IPS DF 6.9 (cell line): ENCODE results near the gene PRKCD.
A peak's percentile ranks its signal among the peaks of the same experiment; 100 is the strongest.

Source experiments
- DNase-seq: peaks from one replicate; pipeline ENCODE4 v3.0.0-alpha.2; 2013; ENCODE audit warnings: low read depth, low spot score
- H3K27ac ChIP-seq: one replicate; pipeline ENCODE4 v1.5.1; 2013; ENCODE audit warnings: low read length, control low read depth
- H3K27me3 ChIP-seq: 2 replicates; pipeline ENCODE4 v1.6.1; 2013; ENCODE audit warnings: mild to moderate bottlenecking, low read length; ENCODE audit not compliant: control insufficient read depth, insufficient read depth
- H3K36me3 ChIP-seq: 2 replicates; pipeline ENCODE4 v1.6.1; 2013; ENCODE audit warnings: low read length; ENCODE audit not compliant: control insufficient read depth, insufficient read depth
- H3K4me1 ChIP-seq: 2 replicates; pipeline ENCODE4 v1.6.1; 2013; ENCODE audit warnings: low read length; ENCODE audit not compliant: control insufficient read depth, insufficient read depth
- H3K4me3 ChIP-seq: 2 replicates; pipeline ENCODE4 v1.5.1; 2013; ENCODE audit warnings: mild to moderate bottlenecking, low read length
- H3K9me3 ChIP-seq: 2 replicates; pipeline ENCODE4 v1.6.1; 2013; ENCODE audit warnings: low read length, inconsistent platforms; ENCODE audit not compliant: control insufficient read depth, insufficient read depth
- WGBS: extraction: QIAGEN DNeasy Blood & Tissue Kit; methylation state at CpG from one replicate; pipeline ENCODE4 v1.1.7; 2013; ENCODE audit warnings: mixed read lengths, missing lambda C conversion rate; ENCODE audit not compliant: insufficient read length, insufficient coverage; 5-methylcytosine and 5-hydroxymethylcytosine counted together

PRKCD gene

GRCh38 chr3:53156368-53156834 lies 4.6 kb upstream of the PRKCD start:
- Histone ChIP-seq H3K4me1 (peaks cover 12% of the 10 kb centered on the region), H3K27ac (no peak overlapping the region), H3K4me3 (peak overlapping the region; percentile 9; the same call in 1 of the 2 replicates), H3K27me3 (no peaks in the 10 kb centered on the region), H3K36me3 (no peaks in the 10 kb centered on the region), H3K9me3 (no peaks in the 10 kb centered on the region)
- WGBS: no CpG with 5 or more reads among the region's 36 CpGs
- DNase-seq: no peak

GRCh38 chr3:53157974-53158580 lies 2.9 kb upstream of the PRKCD start:
- WGBS: no CpG with 5 or more reads among the region's 3 CpGs
- no peak for DNase-seq
- no peaks in the 10 kb centered on the region; the same call in 1 of the 2 replicates for H3K27me3 ChIP-seq
- H3K4me1 ChIP-seq: peaks cover 17% of the 10 kb centered on the region
- H3K4me3 ChIP-seq: no peak overlapping the region
- H3K9me3 ChIP-seq: no peaks in the 10 kb centered on the region
- H3K27ac ChIP-seq: no peak overlapping the region
- H3K36me3 ChIP-seq: no peaks in the 10 kb centered on the region

GRCh38 chr3:53158765-53159155 lies 2.2 kb upstream of the PRKCD start:
- WGBS: no CpG with 5 or more reads among the region's 2 CpGs

GRCh38 chr3:53159156-53160060 lies 1.6 kb upstream of the PRKCD start:
- H3K9me3 ChIP-seq: no peaks in the 10 kb centered on the region
- DNase-seq: no peak
- no peak overlapping the region for H3K4me3 ChIP-seq
- no peak overlapping the region for H3K27ac ChIP-seq
- WGBS: no CpG with 5 or more reads among the region's 9 CpGs
- no peaks in the 10 kb centered on the region for H3K36me3 ChIP-seq
- H3K27me3 ChIP-seq: no peaks in the 10 kb centered on the region; the same call in 1 of the 2 replicates
- H3K4me1 ChIP-seq: peaks cover 17% of the 10 kb centered on the region

More at GRCh38 chr3:53158765-53159155, 2.2 kb upstream of the PRKCD start:
- Histone ChIP-seq H3K9me3 (no peaks in the 10 kb centered on the region), H3K36me3 (no peaks in the 10 kb centered on the region), H3K4me1 (peaks cover 17% of the 10 kb centered on the region), H3K4me3 (no peak overlapping the region), H3K27me3 (no peaks in the 10 kb centered on the region; the same call in 1 of the 2 replicates), H3K27ac (no peak overlapping the region)
- DNase-seq: no peak

- no peaks in the 10 kb centered on the region for H3K36me3 ChIP-seq
- H3K4me1 ChIP-seq: peaks cover 17% of the 10 kb centered on the region
- WGBS: no CpG with 5 or more reads among the region's 4 CpGs
- no peak overlapping the region for H3K27ac ChIP-seq
- no peaks in the 10 kb centered on the region; the same call in 1 of the 2 replicates for H3K27me3 ChIP-seq
- DNase-seq: no peak
- H3K9me3 ChIP-seq: no peaks in the 10 kb centered on the region
- H3K4me3 ChIP-seq: no peak overlapping the region; the same call in 1 of the 2 replicates
These were observed 849 bp upstream of the PRKCD start for GRCh38 chr3:53160061-53160659.

- no peaks in the 10 kb centered on the region for H3K9me3 ChIP-seq
- H3K27me3 ChIP-seq: no peaks in the 10 kb centered on the region; the same call in 1 of the 2 replicates
- H3K27ac ChIP-seq: no peak overlapping the region
- H3K36me3 ChIP-seq: no peaks in the 10 kb centered on the region
- peak overlapping the region; percentile 87 for H3K4me3 ChIP-seq
- peaks cover 17% of the 10 kb centered on the region for H3K4me1 ChIP-seq
- no CpG with 5 or more reads among the region's 41 CpGs for WGBS
- no peak for DNase-seq
These were observed 426 bp downstream of the PRKCD start for GRCh38 chr3:53161450-53161819.

GRCh38 chr3:53161820-53162671 lies 1.0 kb downstream of the PRKCD start:
- Histone ChIP-seq H3K9me3 (no peaks in the 10 kb centered on the region), H3K27ac (no peak overlapping the region), H3K4me3 (peak overlapping the region; percentile 87; the same call in 1 of the 2 replicates), H3K27me3 (no peaks in the 10 kb centered on the region; the same call in 1 of the 2 replicates), H3K4me1 (peaks cover 16% of the 10 kb centered on the region), H3K36me3 (no peaks in the 10 kb centered on the region)
- WGBS: no CpG with 5 or more reads among the region's 49 CpGs
- no peak for DNase-seq

- Histone ChIP-seq H3K4me1 (peaks cover 14% of the 10 kb centered on the region), H3K27ac (no peak overlapping the region), H3K4me3 (peak overlapping the region; percentile 87; the same call in 1 of the 2 replicates), H3K27me3 (no peaks in the 10 kb centered on the region; the same call in 1 of the 2 replicates), H3K36me3 (no peaks in the 10 kb centered on the region), H3K9me3 (no peaks in the 10 kb centered on the region)
- DNase-seq: no peak
- WGBS: no CpG with 5 or more reads among the region's 12 CpGs
These were observed 1.8 kb downstream of the PRKCD start for GRCh38 chr3:53162672-53163443.
